ENCODE results near the gene CUX1. TPM values are rescaled to one million over a fixed set of nuclear protein-coding genes. Genes with fewer than 3 reads are reported as not detected.

Gene CUX1
- 56.5 TPM for total RNA-seq (ENCODE audit: unreplicated experiment)
- long read RNA-seq, partial matches to known transcripts = 0 of 2 reads
- long read RNA-seq, other reads (novel, unspliced or antisense) = 2 of 2 reads

- H3K27ac Mint-ChIP-seq (ENCODE audit: unreplicated experiment) = peak within 1 kb of the TSS; percentile 30
- H3K4me1 Mint-ChIP-seq (ENCODE audit: low read depth, unreplicated experiment) = peaks cover 11% of the 10 kb centered on the region
- H3K27me3 Mint-ChIP-seq (ENCODE audit: unreplicated experiment) = peaks cover 6% of the 10 kb centered on the region
- no peaks in the 10 kb centered on the region for H3K36me3 Mint-ChIP-seq (ENCODE audit: unreplicated experiment)
- TF ChIP-seq CTCF (IDR thresholded peaks at IDR 0.05; ENCODE audit: partially characterized antibody, unreplicated experiment) = no peak
- DNase-seq = no peak
- H3K4me3 Mint-ChIP-seq (ENCODE audit: unreplicated experiment) = peak within 1 kb of the TSS; percentile 83
- peaks cover 10% of the 10 kb centered on the region for H3K9me3 Mint-ChIP-seq (ENCODE audit: unreplicated experiment)
Observed at GRCh38 chr7:101817471-101818286, at the start of gene CUX1. CUX1 (plus strand) TSS chr7:101817626; CDS start chr7:101817640, 14 bp downstream.

GRCh38 chr7:101768280-101768679 lies 49.1 kb upstream of the CUX1 start:
- Mint-ChIP-seq H3K27me3 (ENCODE audit: unreplicated experiment) (peaks cover 3% of the 10 kb centered on the region), H3K36me3 (ENCODE audit: unreplicated experiment) (peaks cover 4% of the 10 kb centered on the region), H3K27ac (ENCODE audit: unreplicated experiment) (no peak overlapping the region), H3K4me1 (ENCODE audit: low read depth, unreplicated experiment) (peaks cover 4% of the 10 kb centered on the region), H3K4me3 (ENCODE audit: unreplicated experiment) (no peak overlapping the region), H3K9me3 (ENCODE audit: unreplicated experiment) (no peaks in the 10 kb centered on the region)
- TF ChIP-seq CTCF (IDR thresholded peaks at IDR 0.05; ENCODE audit: partially characterized antibody, unreplicated experiment) = no peak
- DNase-seq = no peak

GRCh38 chr7:101770466-101770865 lies 47.0 kb upstream of the CUX1 start:
- Mint-ChIP-seq H3K4me3 (ENCODE audit: unreplicated experiment) (no peak overlapping the region), H3K4me1 (ENCODE audit: low read depth, unreplicated experiment) (peaks cover 4% of the 10 kb centered on the region), H3K27ac (ENCODE audit: unreplicated experiment) (no peak overlapping the region), H3K27me3 (ENCODE audit: unreplicated experiment) (peaks cover 3% of the 10 kb centered on the region), H3K36me3 (ENCODE audit: unreplicated experiment) (peaks cover 4% of the 10 kb centered on the region), H3K9me3 (ENCODE audit: unreplicated experiment) (no peaks in the 10 kb centered on the region)
- DNase-seq = no peak
- TF ChIP-seq CTCF (IDR thresholded peaks at IDR 0.05; ENCODE audit: partially characterized antibody, unreplicated experiment) = no peak

- H3K27me3 Mint-ChIP-seq (ENCODE audit: unreplicated experiment) = peaks cover 4% of the 10 kb centered on the region
- H3K4me1 Mint-ChIP-seq (ENCODE audit: low read depth, unreplicated experiment) = peaks cover 9% of the 10 kb centered on the region
- peaks cover 4% of the 10 kb centered on the region for H3K36me3 Mint-ChIP-seq (ENCODE audit: unreplicated experiment)
- no peaks in the 10 kb centered on the region for H3K9me3 Mint-ChIP-seq (ENCODE audit: unreplicated experiment)
- H3K4me3 Mint-ChIP-seq (ENCODE audit: unreplicated experiment) = no peak overlapping the region
- no peak for DNase-seq
- H3K27ac Mint-ChIP-seq (ENCODE audit: unreplicated experiment) = no peak overlapping the region
- TF ChIP-seq CTCF (IDR thresholded peaks at IDR 0.05; ENCODE audit: partially characterized antibody, unreplicated experiment) = no peak
Observed at GRCh38 chr7:101772508-101773211, 44.8 kb upstream of the CUX1 start.
